GM12874 (cell line): Measurements from ENCODE around the gene NLRP13.

Experiments
- CTCF ChIP-seq: IDR thresholded peaks from 2 replicates; pipeline ENCODE4 v1.5.1; 2011; ENCODE audit warnings: low read depth, mild to moderate bottlenecking, control low read depth, low read length, moderate library complexity; ENCODE audit not compliant: insufficient read depth

NLRP13 gene

DNA sequence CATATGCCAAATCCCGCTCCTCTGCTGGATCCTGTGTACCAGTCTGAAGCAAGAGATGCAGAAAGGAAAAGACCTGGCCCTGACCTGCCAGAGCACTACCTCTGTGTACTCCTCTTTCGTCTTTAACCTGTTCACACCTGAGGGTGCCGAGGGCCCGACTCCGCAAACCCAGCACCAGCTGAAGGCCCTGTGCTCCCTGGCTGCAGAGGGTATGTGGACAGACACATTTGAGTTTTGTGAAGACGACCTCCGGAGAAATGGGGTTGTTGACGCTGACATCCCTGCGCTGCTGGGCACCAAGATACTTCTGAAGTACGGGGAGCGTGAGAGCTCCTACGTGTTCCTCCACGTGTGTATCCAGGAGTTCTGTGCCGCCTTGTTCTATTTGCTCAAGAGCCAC is 73.7 kb downstream of the NLRP13 start:
- TF ChIP-seq CTCF = no peak

DNA sequence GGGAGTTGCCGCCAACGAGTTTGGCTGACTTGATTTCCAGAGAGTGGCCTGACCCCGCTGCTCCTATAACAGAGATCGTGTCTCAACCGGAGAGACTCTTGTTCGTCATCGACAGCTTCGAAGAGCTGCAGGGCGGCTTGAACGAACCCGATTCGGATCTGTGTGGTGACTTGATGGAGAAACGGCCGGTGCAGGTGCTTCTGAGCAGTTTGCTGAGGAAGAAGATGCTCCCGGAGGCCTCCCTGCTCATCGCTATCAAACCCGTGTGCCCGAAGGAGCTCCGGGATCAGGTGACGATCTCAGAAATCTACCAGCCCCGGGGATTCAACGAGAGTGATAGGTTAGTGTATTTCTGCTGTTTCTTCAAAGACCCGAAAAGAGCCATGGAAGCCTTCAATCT is 74.2 kb downstream of the NLRP13 start:
- no peak for TF ChIP-seq CTCF

GRCh38 chr19:55857149-55857548 is 75.0 kb downstream of the NLRP13 start:
- TF ChIP-seq CTCF = no peak

DNA sequence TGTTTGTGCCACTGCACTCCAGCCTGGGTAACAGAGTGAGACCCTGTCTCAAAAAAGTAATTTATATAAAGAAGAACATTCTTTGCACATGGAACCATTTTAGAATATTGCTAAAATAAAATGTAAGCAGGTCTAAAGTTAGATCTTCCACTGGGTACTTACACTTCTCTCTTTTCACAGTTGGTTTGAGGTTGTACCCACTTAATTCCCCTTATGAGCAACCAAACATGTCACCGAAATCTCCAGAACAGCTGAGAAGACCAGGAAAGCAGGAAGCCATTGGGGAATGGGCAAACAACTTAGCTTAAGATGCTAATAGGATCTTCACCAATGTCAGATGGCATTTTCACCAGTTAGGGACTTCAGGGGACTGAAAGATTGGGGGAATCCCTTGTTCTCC is 77.0 kb downstream of the NLRP13 start:
- no peak for TF ChIP-seq CTCF
